Measurements from ENCODE around the gene ATP13A3.
"Not testable (repeated sequence)": the region's sequence is repeated elsewhere in the genome, so short reads cannot be mapped to it uniquely, and the experiment has no call there.

The ATP13A3 gene

GRCh38 chr3:194486540-194487288 is at the start of gene ATP13A3:
TSS of gene ATP13A3 (minus strand) at chr3:194487002. CDS start at chr3:194462190, 24,812 bp downstream.
- DNase-seq, result peak; percentile 81

- not testable (repeated sequence) for DNase-seq
Measured at GRCh38 chr3:194535199-194535598, 48.4 kb upstream of the ATP13A3 start.

- no peak for DNase-seq
Measured at GRCh38 chr3:194534243-194534642, 47.4 kb upstream of the ATP13A3 start.

GRCh38 chr3:194532591-194532990 is 45.8 kb upstream of the ATP13A3 start:
- DNase-seq, result no peak

- DNase-seq, result no peak
Measured at GRCh38 chr3:194527726-194528125, 40.9 kb upstream of the ATP13A3 start.

GRCh38 chr3:194526164-194526563 is 39.4 kb upstream of the ATP13A3 start:
- DNase-seq, result no peak

- no peak for DNase-seq
Measured at GRCh38 chr3:194522579-194523046, 35.8 kb upstream of the ATP13A3 start.

- DNase-seq, result no peak
Measured at GRCh38 chr3:194521510-194522260, 34.9 kb upstream of the ATP13A3 start.

- peak; percentile 10 for DNase-seq
Measured at GRCh38 chr3:194520682-194521162, 33.9 kb upstream of the ATP13A3 start.

GRCh38 chr3:194520201-194520600 is 33.4 kb upstream of the ATP13A3 start:
- not testable (repeated sequence) for DNase-seq

- no peak for DNase-seq
Measured at GRCh38 chr3:194518652-194519051, 31.9 kb upstream of the ATP13A3 start.

GRCh38 chr3:194517333-194517732 is 30.5 kb upstream of the ATP13A3 start:
- no peak for DNase-seq

- DNase-seq, result no peak
Measured at GRCh38 chr3:194514626-194515025, 27.8 kb upstream of the ATP13A3 start.

GRCh38 chr3:194512895-194513601 is 26.2 kb upstream of the ATP13A3 start:
- no peak for DNase-seq

- no peak for DNase-seq
Measured at GRCh38 chr3:194508491-194509453, 22.0 kb upstream of the ATP13A3 start.

- no peak for DNase-seq
Measured at GRCh38 chr3:194507571-194507970, 20.8 kb upstream of the ATP13A3 start.

GRCh38 chr3:194505791-194506415 is 19.1 kb upstream of the ATP13A3 start:
- DNase-seq, result no peak

GRCh38 chr3:194504861-194505260 is 18.1 kb upstream of the ATP13A3 start:
- no peak for DNase-seq

- no peak for DNase-seq
Measured at GRCh38 chr3:194504146-194504545, 17.3 kb upstream of the ATP13A3 start.

- DNase-seq, result no peak
Measured at GRCh38 chr3:194503081-194503531, 16.3 kb upstream of the ATP13A3 start.

- no peak for DNase-seq
Measured at GRCh38 chr3:194500198-194500597, 13.4 kb upstream of the ATP13A3 start.

Data from activated T-cell treated with anti-CD3 and anti-CD28 coated beads for 4 hours (primary cell).